Ammon's horn (tissue), 1 donor: ENCODE data around the gene TMEFF2.

ENCODE experiments used
- DNase-seq: peaks from one replicate; pipeline ENCODE4 v3.0.0-alpha.2; 2016; ENCODE audit warnings: low spot score

Gene TMEFF2

DNA sequence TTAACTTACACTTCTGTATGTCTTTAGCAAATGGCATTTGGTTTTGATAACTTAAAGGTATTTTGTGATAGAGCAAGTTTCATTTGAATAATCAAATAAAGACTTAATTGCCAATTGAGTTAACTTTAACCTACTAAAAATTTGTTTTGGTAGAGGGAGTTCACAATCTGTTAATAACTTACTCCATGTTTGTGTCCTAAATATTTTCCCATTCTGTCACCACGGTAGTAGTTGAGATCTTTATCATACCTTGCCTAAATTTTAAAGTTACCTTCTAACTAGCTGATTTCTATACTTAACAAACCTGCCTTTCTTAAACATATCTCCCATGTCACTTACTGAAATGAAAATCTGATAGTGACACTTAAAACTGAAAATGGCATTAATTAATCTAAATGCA, 127.1 kb downstream of the TMEFF2 start:
- DNase-seq: no peak

DNA sequence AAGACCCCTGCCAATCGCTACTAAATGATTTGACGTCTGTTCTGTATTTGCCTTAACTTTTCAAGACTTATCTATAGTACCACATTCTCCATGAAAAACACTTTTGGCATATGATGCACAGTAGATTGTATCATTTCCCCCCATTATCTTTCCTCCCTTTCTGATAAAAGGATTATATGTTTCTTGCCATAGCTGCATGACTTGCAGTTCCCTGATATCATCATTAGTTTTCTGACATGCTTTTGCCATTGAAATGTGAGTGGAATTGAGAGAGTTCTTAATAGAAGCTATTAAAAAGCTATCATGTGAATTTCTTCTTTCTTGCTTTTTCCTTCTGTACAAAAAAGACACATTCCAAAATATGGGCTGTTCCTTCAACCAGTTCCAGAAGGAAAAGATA, 130.3 kb downstream of the TMEFF2 start:
- no peak for DNase-seq

DNA sequence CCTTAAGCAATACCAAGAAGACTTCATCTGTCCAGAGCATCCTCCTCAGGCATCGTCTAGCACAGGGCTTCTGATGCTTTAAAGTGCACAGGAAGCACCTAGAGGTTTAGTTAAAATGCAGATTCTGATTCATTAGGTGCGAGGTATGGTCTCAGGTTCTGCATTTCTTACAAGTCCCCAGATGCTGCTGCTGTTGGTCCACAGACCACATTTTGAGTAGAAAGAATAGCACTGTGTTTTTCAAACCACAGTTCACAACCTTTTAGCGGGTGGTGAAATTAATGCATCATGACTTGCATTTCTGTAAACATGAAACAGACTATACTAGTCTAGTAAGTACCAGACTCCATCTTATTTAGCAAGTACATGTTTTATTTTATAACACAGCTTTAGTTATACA, 134.6 kb downstream of the TMEFF2 start:
- no peak for DNase-seq

DNA sequence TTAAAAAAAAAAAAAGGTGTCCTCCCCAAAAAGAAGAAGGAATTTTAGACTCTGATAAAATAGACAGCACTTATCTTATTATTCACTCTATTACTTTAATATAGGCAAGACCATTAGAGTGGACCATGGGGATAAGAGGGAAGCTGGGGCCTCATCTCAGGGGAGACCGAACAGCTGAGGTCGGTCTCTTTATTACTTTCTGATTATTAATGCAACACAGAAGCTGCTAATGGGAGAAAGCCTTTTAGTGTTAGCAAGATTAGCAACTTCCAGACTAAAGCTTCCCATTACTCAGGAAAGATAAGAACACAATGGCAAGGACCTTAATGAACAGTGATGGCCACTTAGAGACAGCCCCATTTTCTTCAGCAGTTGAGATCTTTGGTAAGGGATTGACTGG, 135.5 kb downstream of the TMEFF2 start:
- no peak for DNase-seq

DNA sequence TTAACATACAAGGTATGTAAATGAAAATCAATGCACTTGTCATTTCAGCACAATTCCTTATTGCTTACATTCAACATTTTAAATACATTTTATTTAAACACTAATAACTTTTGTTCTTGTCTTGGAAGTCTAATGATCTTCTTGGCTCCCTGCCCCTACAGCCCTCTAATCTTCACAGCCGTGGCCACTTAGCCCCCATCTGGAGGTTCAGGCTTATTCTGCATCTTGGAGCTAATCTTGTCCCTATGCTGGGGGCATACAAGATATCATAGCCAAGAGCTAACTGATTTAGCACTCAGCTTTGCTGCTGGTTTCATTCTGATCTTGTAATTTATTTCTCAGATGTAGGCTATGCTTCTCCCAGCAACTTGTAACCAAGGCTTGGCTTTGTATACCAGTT, 140.8 kb downstream of the TMEFF2 start:
- no peak for DNase-seq

DNA sequence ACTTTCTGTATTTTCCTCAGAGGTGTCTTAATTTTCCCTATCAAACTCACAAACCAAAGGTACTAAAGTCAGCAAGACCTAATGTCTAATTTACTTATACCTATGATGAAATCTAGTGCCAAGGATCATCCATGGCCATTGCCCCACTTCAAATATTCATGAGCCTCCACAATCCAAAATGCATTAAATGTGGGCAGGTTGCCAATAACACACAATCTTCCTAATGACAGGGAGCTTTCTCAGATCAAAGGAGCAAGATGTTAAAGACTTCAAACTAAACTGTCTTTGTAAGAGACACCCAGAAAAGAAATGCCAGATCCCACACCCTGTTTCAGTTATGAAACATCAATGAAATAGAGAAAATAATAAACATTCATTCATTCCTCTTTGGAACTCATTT, 143.2 kb downstream of the TMEFF2 start:
- no peak for DNase-seq

DNA sequence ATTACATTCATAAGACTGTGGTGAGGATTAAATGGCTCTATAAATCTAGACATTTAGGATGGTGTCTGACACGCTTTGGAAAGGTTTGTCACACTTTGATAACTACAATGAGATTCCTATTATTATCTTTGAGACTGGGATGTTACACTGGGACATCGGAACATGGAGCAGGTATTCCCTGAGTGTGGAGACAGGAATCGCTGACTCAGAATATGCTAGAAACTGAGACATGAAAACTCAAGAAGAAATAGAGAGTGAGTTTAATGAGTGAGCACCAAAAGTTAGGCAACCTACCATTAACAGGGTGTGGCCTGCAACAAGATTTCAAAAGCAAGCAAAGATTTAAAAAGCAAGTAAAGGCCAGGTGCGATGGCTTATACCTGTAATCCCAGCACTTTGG, 145.4 kb downstream of the TMEFF2 start:
- no peak for DNase-seq

DNA sequence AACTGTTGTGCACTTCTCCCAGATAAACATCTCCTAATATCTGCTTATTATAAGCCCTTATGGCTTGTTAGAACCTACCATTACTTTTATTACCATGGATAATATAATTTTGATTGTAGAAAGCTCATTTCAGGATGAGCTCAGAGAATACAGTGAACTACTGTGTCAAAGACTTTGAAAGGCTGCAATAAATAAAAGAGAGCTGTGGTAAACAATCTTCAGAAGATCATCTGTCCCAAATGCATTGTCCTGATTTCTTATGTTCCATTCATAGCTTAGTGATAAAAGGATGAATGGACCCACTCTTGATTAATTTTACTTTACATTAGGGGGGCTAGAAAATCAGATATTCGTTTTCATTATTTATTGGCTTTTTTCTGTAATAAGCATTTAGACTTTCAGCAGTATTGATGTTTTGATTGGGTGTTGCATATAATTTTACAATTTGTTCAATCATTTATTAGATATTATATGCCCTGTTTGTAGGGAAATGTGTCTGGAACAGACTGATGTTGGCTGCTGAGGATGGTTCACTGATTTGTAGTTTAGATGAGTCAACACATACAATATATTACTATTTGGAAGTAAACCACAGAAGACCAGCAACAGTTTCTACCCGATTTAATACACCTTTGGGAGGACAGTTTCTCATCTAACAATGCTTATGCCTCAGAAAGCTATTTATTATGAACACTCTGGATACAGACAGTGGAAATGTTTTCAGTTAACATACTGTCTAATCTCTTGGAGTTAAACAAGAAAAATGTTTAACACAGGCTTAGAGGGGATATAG, 147.2 kb downstream of the TMEFF2 start:
- DNase-seq: no peak

DNA sequence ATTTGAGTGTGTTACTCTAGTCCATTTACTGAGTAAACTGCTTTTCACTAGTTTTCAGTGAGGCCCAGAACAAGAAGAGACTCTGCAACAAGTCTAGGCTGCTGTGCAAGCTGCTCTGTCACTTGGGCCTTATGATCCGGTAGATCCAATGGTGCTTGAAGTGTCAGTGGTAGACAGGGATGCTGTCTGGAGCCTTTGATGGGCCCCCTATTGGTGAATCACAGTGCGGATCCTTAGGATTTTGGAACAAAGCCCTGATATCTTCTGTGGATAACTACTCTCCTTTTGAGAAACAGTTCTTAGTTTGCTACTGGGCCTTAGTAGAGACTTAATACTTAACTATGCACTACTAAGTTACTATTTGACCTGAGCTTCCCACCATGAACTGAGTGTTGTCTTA, 150.2 kb downstream of the TMEFF2 start:
- no peak for DNase-seq

DNA sequence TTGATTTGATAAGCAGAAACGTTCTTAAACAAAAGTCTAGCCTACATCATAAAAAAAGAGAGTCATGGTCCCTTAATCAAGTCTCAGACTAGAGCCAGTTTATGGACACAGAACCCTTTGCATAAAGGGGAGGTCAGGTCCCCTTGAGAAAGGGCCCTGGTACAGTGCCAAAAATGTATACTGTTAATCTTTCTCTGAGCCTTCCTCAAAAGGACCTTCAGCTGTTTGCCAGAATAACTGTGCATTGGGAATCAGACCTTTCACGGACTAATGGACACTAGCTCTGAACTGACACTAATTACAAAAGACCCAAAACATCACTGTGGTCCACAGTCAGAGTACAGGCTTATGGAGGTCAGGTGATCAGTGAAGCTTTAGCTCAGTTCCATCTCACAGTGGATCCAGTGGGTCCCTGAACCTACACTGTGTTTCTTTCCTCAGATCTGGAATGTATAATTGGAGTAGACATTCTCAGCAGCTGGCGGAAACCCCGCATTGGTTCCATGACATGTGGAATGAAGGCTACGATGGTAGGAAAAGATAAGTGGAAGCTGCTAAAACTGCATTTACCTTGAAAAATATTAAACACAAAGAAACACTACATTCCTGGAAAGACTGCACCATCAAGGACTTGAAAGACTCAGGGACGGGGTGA, 151.4 kb downstream of the TMEFF2 start:
- no peak for DNase-seq

DNA sequence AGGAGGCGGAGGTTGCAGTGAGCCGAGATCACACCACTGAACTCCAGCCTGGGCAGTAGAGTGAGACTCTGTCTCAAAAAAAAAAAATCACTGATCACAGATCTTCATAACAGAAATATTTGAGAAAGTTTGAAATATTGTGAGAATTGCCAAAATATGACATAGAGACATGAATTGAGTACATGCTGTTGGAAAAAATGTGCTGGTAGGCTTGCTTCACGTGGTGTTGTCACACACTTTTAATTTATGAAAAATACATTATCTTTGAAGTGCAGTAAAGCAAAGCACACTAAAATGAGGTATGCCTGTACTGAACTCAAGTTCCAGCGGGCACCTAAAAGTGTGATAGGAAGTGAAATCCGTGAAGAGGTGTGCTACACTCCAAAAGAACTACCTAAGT, 152.6 kb downstream of the TMEFF2 start:
- DNase-seq: no peak

DNA sequence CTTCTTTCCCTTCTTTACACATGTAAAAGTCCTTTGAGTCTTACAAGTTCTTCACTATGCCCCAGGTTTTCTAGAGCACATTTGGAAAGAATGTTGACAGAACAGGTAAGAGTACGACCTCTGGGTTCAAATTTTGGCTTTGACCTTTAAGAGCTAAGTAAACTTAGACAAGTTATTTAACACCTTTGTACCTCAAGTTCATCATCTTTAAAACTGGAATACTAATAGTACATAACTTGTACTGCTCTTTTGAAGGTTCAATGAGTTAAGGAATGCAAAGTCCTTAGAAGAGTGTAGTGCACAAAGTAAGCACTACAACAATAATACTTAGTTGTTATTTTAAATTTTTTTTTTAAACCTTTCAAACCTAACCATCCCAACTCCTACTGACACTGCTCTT, 156.6 kb downstream of the TMEFF2 start:
- no peak for DNase-seq

DNA sequence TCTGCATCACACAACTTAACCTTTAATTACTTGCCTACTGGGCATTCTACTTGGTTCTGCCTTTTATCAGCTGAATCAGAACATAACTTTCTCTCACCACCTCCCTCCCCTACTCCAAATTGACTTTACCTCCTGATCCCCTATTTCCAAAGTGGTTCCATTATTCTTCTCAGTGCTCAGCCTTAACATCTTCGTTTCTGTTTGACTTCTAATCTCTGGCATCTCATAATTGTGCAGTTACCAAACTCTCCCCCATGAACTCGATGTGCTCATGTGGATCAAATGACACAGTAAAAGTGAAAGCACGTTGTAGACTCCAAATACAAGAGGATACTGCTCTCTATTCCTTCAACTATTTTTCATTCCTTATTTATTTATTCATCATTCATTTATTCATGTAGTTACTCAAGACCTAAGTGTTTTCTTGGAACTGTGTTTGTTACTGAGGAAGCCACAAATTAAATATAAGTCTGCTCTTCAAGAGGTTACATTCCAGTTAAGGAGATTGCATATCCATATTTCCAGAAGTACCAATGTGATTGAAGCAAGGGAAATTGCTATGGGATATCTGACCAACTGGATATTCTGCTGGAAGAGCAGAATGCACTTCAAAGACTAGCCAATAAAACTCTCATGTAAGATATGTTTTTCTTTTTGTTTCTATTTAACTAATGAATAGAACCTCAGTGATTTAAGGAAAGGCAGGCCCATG, 158.8 kb downstream of the TMEFF2 start:
- no peak for DNase-seq

DNA sequence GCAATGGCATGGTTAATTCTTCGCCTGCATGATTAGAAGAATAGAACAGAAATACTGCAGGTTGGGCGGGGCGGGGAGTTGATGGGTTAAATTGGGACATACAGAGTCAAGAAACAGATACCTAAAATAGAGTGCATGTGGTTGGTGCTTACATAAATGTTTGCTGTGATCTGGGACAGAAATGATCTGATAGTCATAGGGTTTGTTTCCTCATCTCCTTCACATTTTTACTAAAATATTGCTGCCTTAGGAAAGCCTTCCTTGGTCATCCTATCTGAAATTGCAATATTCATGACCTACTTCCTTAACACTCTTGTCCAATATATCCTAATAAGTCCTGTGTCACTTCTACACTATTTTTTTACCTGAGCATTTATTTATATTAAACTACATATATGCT, 163.9 kb downstream of the TMEFF2 start:
- DNase-seq: no peak

DNA sequence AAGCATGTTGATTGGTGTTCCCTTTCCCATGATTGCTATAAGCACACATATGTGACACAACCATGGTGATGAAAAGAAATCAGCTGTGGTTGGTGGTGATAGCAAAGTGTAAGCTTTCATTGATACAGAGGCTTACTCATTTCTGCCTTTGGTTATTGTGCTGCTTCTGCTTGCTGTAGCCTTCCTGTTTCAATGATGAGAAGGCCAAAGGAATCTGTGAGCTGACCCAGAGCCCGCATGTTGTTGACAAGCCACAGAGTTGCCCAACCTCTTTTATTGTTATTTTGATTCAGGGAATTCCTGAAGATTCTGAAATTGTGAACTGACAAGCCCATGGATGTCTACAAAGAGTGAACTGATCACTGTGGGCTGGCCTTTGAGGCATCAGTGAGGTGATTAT, 164.4 kb downstream of the TMEFF2 start:
- DNase-seq: no peak

DNA sequence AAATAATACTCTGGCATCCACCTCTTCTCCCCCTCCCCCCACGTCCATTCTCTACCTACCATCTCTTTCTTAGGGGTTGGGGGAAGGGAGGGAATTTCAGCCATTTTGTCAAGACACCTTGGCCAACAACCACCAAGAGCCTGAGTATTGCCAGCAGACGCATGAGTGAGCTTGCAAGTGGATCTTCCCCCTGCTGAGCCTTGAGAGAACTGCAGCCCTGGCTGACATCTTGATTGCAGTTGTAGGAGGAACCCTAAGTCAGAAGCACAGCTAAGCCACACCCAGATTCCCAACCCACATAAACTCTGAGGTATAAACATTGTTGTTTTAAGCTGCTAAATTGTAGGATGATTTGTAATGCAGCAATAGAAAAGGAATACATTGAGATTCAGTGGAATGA, 165.6 kb downstream of the TMEFF2 start:
- no peak for DNase-seq

DNA sequence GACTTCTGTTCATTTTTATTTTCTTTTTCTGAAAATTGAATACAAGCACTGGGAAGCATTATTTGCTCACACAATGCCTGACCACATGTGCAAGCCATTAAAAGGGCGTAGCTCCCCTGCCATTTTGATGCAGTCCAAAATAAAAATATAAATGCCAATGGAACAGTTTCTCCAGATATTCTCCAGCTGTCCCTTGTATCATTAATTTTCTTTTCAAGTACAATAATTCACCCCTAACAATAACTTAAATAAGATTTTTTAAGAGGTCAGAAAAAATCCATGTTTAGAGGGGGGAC, 168.0 kb downstream of the TMEFF2 start:
- DNase-seq: no peak

DNA sequence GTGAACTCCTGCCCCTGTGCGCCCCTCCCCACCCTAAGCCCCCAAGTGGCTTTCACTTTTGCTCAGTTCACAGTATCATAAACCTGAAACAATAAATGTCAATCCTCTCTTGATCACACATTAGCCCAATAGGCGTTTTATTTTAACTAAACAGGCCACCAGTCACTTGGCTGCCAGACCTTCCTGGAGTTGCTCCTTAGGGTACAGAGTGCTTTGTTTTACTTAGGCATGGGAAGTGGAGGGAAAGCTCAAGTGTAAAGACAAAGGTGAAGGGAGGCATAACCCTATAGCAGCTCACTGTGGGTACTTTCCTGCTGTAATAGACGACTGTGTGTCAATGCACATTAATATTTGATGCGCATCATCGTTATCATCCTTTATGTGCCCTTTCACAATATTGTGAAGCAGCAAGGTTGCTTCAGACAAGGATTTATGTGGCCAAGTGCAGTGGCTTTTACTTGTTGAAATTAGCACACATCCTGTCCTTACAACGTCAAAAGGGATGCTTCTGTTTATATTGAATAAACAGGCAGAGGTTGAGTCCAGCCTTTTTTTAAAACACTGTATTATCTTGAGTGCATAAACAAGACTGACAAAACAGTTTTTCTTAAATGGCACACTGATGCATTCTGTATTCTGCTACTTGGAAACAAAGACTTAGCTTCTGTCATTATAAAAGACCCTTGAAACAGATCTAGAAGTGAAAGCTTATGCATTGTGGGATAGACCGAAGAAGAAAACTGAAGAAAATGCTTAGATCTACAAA, 168.5 kb downstream of the TMEFF2 start:
- no peak for DNase-seq

DNA sequence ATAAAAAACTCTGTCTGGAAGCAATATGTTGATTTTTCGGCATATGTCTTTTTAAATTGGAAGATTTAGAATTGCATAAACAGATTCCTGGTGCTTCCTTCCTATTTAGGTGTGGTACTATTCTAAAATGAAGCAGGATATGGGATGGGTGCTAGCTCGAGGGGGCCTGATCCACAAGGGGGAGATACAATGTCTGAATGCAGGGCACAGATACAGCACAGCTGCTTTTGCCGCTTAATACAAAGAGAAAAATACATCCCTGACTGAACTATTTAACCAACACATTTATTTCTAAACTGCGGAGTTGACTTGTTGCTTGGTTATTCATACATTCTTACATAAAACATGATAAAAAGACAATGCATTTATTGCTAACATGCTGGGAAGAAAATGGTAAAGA, 169.1 kb downstream of the TMEFF2 start:
- no peak for DNase-seq

DNA sequence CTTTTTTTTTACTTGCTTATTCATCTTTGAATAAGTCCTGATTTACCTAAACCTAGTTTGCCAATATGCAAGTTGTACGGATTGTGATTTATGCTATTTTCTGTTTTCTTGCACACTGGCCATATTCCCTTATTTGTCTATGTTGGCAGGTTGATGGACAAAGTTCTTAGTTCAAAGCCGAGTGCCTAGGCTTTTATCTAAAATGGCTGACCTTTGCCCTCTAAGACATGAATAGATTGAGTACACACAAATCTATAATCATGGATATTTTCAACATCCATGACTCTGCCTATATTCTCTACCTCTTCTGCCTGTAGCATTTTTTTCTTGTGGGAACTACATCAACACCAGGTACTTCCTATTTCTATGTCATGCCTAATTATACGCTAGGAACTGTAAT, 171.7 kb downstream of the TMEFF2 start:
- no peak for DNase-seq

DNA sequence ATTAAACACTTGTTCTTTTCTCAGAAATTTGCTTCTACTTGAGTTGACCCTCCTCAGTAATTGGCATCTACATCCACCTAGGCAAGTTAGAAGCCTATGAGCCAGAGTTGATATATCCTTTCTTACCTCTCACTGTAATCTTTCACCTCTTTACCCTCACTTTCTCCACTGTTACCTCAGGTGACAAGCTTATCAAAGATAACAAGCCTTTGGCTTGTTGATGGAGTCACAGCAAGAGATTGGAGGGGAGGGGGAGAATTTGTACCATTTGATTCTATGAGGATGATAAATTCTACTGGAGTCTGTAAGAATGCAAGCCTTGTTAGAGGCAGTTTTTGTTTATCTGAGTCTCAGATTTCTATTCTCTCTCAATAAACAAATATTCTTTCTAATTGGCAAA, 176.9 kb downstream of the TMEFF2 start:
- no peak for DNase-seq

DNA sequence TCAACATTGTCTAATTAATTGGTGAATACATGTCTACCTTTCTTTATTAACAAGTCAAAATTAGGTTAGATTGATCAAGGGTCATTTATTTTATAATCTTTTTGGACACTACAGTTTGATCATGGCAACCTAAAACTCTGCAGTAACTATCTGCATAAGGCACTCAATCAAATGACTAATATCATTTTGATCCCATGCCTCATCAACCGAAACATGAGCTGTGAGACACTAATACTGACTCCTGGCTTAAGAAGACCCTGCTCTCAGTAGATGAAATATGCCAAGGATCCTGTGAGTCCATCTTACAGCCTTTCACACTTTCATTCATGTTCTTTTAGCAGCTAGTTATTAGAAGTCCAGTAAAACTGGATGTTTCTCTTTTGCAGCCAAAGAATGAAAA, 178.5 kb downstream of the TMEFF2 start:
- no peak for DNase-seq

DNA sequence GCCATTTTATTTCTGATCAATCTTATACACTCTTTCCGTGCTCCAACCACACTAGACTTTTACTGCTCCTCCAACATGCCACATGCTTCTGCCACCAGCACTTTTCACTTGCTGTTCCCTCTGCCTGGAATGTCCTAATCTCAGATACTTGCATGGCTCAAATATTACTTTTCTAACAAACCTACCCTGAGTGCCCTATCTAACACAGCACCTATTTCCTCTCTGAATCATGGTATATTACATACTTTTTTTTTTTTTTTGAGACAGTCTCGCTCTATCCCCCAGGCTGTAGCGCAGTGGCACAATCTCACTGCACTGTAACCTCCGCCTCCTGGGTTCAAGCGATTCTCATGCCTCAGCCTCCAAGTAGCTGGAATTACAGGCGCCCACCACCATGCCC, 181.5 kb downstream of the TMEFF2 start:
- DNase-seq: no peak
